Thyroid gland (tissue), 4 donors: ENCODE data around the gene SYCP1.
"Not testable (repeated sequence)": the region's sequence is repeated elsewhere in the genome, so short reads cannot be mapped to it uniquely, and the experiment has no call there.

Experiments
- POLR2A ChIP-seq, 2 donors: fragments of 450-650 bp; IDR thresholded peaks; one replicate each; pipeline ENCODE4 v1.6.1; 2017; ENCODE audit warnings: antibody characterized with exemption in 2 of 2, mild to moderate bottlenecking in 2 of 2, moderate library complexity in 1 of 2
- TF ChIP-seq, protein P1 (sequence below), 6 experiments: fragments of 200-600 bp in 3 of 6; fragments of 450-650 bp in 3 of 6; sonication (generic) in 3 of 6; IDR thresholded peaks; one replicate each; pipeline ENCODE4 v1.5.1; 2016 to 2019; ENCODE audit warnings: antibody characterized with exemption in 6 of 6, mild to moderate bottlenecking in 2 of 6, inconsistent platforms in 1 of 6, moderate library complexity in 1 of 6

- TF ChIP-seq, protein P1, sequence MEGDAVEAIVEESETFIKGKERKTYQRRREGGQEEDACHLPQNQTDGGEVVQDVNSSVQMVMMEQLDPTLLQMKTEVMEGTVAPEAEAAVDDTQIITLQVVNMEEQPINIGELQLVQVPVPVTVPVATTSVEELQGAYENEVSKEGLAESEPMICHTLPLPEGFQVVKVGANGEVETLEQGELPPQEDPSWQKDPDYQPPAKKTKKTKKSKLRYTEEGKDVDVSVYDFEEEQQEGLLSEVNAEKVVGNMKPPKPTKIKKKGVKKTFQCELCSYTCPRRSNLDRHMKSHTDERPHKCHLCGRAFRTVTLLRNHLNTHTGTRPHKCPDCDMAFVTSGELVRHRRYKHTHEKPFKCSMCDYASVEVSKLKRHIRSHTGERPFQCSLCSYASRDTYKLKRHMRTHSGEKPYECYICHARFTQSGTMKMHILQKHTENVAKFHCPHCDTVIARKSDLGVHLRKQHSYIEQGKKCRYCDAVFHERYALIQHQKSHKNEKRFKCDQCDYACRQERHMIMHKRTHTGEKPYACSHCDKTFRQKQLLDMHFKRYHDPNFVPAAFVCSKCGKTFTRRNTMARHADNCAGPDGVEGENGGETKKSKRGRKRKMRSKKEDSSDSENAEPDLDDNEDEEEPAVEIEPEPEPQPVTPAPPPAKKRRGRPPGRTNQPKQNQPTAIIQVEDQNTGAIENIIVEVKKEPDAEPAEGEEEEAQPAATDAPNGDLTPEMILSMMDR (IDR thresholded peaks at IDR 0.05), result not testable (repeated sequence)
- TF ChIP-seq POLR2A (IDR thresholded peaks at IDR 0.05), result not testable (repeated sequence)
These were observed 61.1 kb downstream of the SYCP1 start for GRCh38 chr1:114915720-114916119.
